ENCODE measurements around the gene OR13C8.

- TF ChIP-seq BRCA1 (IDR thresholded peaks at IDR 0.05; ENCODE audit: low read depth, low read length) (no peak), SIN3A (conservative IDR thresholded peaks at IDR 0.05 in 1 of 2, IDR thresholded peaks at IDR 0.05 in 1 of 2; ENCODE audit: low read depth in 1 of 2, low read length in 2 of 2) (no peak), POLR2A (IDR thresholded peaks at IDR 0.05; ENCODE audit: control extremely low read depth in 1 of 2, low read depth in 2 of 2, low read length in 2 of 2) (no peak), CTCF (IDR thresholded peaks at IDR 0.05; ENCODE audit: control extremely low read depth in 1 of 3, insufficient read depth in 1 of 3, low read depth in 1 of 3, low read length in 3 of 3) (no peak), SP4 (IDR thresholded peaks at IDR 0.05; ENCODE audit: low read length) (no peak), POLR2AphosphoS5 (IDR thresholded peaks at IDR 0.05; ENCODE audit: low read depth, low read length) (no peak), YY1 (IDR thresholded peaks at IDR 0.05; ENCODE audit: low read depth, low read length) (no peak), EZH2 (IDR thresholded peaks at IDR 0.05; ENCODE audit: low read depth, low read length, severe bottlenecking) (no peak), SP1 (IDR thresholded peaks at IDR 0.05; ENCODE audit: low read depth, low read length) (no peak), ZNF274 (IDR thresholded peaks at IDR 0.05; ENCODE audit: borderline replicate concordance, extremely low read depth, low read length) (no peak), ATF3 (IDR thresholded peaks at IDR 0.05; ENCODE audit: insufficient read depth, low read depth, low read length) (no peak)
Measured at GRCh38 chr9:104555521-104555920, 13.4 kb upstream of the OR13C8 start.
